Peyer's patch (tissue), 4 donors: ENCODE data around the gene IMP4. TPM values are rescaled to one million over a fixed set of nuclear protein-coding genes. Genes with fewer than 3 reads are reported as not detected.

ENCODE experiments used
- DNase-seq, 3 donors: peaks; one replicate each; pipeline ENCODE4 v3.0.0-alpha.2; 2017 to 2019
- H3K27ac ChIP-seq, 4 donors: fragments of 200-600 bp; sonication (generic); one replicate each; pipeline ENCODE4 v1.5.1; 2016 to 2019
- H3K27me3 ChIP-seq, 2 donors: fragments of 200-600 bp; sonication (generic); one replicate each; pipeline ENCODE4 v1.5.1; 2019
- H3K36me3 ChIP-seq, 3 donors: fragments of 200-600 bp; sonication (generic); one replicate each; pipeline ENCODE4 v1.5.1; 2016 to 2019
- H3K4me1 ChIP-seq, 4 donors: fragments of 200-600 bp; sonication (generic); one replicate each; pipeline ENCODE4 v1.5.1; 2016 to 2019
- H3K4me3 ChIP-seq, 4 donors: fragments of 200-600 bp; sonication (generic); 1 replicate in 3 of 4; 2 replicates in 1 of 4; pipeline ENCODE4 v1.5.1; 2016 to 2019; ENCODE audit warnings: mild to moderate bottlenecking in 1 of 4
- H3K9me3 ChIP-seq, 4 donors: fragments of 200-600 bp; sonication (generic); one replicate each; pipeline ENCODE4 v1.5.1; 2016 to 2019; ENCODE audit warnings: mild to moderate bottlenecking in 1 of 4
- POLR2A ChIP-seq, 2 donors: fragments of 450-650 bp; IDR thresholded peaks; one replicate each; pipeline ENCODE4 v1.5.1; 2017; ENCODE audit warnings: antibody characterized with exemption in 2 of 2, mild to moderate bottlenecking in 2 of 2, moderate library complexity in 2 of 2
- total RNA-seq, 4 donors: library from RNA; depleted of rRNA; stranded (reverse); fragments of >200 nt; gene quantifications; one replicate each; pipeline ENCODE4 v1.1.0, GENCODE V29; 2016
- TF ChIP-seq, protein P1 (sequence below), 6 experiments: fragments of 450-650 bp in 4 of 6; fragments of 200-600 bp in 2 of 6; sonication (generic) in 1 of 6; IDR thresholded peaks; one replicate each; pipeline ENCODE4 v1.5.1; 2017 to 2019; ENCODE audit warnings: antibody characterized with exemption in 6 of 6, mild to moderate bottlenecking in 3 of 6, moderate library complexity in 1 of 6

Gene IMP4
- total RNA-seq, 4 donors from 2014 or later = 41.9 to 99.9 (median 62.8) TPM

DNA sequence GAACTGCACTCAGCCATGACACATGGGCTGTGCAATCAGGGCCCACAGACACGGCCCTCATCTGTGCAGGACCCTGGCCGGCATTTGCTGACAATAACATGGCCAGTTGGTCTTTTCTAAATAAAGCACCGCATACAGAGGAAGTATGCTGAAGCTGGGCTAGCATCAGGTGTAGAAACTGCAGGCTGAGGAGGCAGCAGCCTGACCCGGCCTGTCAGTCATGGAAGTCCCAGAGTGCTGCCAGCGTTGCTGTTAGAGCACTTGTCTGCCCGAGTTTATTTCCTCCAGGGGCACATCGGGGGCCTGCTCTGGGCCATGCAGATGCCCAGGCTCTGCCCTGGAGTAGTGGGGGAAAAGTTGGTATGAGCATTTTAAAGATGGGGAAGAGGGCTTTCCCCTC is 9.0 kb downstream of the IMP4 start:
- H3K36me3 ChIP-seq = peaks cover 0 to 19% (median 0%) of the 10 kb centered on the region in 3 donors
- H3K27ac ChIP-seq = no peak overlapping the region
- H3K4me1 ChIP-seq = peaks cover 0 to 16% (median 9%) of the 10 kb centered on the region in 4 donors
- no peak for DNase-seq
- TF ChIP-seq POLR2A (IDR thresholded peaks at IDR 0.05) = no peak
- TF ChIP-seq, protein P1, sequence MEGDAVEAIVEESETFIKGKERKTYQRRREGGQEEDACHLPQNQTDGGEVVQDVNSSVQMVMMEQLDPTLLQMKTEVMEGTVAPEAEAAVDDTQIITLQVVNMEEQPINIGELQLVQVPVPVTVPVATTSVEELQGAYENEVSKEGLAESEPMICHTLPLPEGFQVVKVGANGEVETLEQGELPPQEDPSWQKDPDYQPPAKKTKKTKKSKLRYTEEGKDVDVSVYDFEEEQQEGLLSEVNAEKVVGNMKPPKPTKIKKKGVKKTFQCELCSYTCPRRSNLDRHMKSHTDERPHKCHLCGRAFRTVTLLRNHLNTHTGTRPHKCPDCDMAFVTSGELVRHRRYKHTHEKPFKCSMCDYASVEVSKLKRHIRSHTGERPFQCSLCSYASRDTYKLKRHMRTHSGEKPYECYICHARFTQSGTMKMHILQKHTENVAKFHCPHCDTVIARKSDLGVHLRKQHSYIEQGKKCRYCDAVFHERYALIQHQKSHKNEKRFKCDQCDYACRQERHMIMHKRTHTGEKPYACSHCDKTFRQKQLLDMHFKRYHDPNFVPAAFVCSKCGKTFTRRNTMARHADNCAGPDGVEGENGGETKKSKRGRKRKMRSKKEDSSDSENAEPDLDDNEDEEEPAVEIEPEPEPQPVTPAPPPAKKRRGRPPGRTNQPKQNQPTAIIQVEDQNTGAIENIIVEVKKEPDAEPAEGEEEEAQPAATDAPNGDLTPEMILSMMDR (IDR thresholded peaks at IDR 0.05) = no peak
- H3K27me3 ChIP-seq = no peaks in the 10 kb centered on the region
- H3K9me3 ChIP-seq = no peaks in the 10 kb centered on the region
- H3K4me3 ChIP-seq = no peak overlapping the region

DNA sequence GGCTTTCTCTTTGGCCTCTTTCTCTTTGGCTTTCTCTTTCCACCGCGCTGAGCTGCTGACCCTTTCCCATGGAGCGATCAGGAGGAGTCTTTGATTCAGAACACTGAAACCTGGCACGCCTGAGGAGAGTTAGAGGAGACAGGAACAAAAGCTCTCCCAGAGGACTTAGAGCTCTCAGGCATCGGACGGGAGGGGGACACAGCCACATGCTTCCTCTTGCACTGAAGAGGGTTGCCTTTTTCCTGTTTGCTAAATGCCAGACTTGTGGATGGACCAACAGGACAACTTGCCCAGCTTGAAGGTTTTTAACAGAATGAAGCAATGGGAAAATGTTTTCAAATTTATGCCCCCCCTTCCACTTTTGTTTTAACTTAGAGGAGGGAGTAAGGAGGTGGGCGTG is 9.5 kb downstream of the IMP4 start:
- TF ChIP-seq, protein P1 (IDR thresholded peaks at IDR 0.05) = no peak
- TF ChIP-seq POLR2A (IDR thresholded peaks at IDR 0.05) = no peak
- H3K27me3 ChIP-seq = no peaks in the 10 kb centered on the region

DNA sequence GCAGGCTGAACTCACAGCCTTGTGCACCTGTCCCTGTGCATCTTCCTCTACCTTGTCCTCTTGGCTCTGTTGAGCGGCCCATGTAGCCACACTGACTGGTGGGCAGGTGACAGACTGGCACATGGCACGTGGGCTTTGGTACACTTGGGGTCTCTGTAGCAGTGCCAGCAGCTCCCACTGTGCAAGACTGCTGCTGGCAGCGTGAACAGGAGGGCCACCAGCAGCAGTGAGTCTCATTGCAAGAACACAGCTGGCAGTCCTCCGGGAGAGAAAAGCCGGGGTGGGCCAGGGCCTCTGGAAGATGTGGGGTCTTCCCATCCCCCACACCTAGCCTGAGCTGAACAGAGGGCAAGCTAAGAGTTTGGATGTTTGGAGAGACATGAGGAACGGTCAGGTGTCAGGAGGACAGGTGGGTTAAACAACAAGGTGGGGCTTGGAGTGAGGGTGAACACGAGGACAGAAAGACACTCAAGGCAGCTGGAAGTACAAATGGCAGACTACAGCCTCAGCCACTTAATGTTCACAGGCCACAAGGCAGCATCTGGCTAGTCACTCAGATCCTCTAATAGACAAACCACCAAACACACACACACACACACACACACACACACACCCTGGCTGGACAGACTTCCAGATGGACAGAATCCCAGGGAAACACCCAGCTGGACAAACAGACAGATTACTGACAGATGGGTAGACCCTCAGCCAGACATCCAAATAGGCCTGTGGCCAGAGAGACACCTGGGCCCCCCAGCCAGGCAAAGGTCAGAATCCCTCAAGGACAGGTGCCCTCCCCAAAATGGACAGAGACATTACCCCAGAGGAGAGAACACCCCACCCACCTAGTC is 10.8 kb downstream of the IMP4 start:
- Histone ChIP-seq H3K27me3 (no peaks in the 10 kb centered on the region), H3K9me3 (no peaks in the 10 kb centered on the region), H3K27ac (no peak overlapping the region), H3K36me3 (peaks cover 0 to 1% (median 0%) of the 10 kb centered on the region in 3 donors), H3K4me3 (no peak overlapping the region), H3K4me1 (peaks cover 0 to 19% (median 9%) of the 10 kb centered on the region in 4 donors)
- TF ChIP-seq, protein P1 (IDR thresholded peaks at IDR 0.05) = no peak
- no peak for TF ChIP-seq POLR2A (IDR thresholded peaks at IDR 0.05)
- DNase-seq = no peak

More for the DNA sequence above, 9.5 kb downstream of the IMP4 start:
- H3K9me3 ChIP-seq = no peaks in the 10 kb centered on the region
- DNase-seq = no peak
- H3K36me3 ChIP-seq = peaks cover 0 to 14% (median 0%) of the 10 kb centered on the region in 3 donors
- no peak overlapping the region for H3K4me3 ChIP-seq
- peaks cover 0 to 19% (median 9%) of the 10 kb centered on the region in 4 donors for H3K4me1 ChIP-seq
- H3K27ac ChIP-seq = no peak overlapping the region

DNA sequence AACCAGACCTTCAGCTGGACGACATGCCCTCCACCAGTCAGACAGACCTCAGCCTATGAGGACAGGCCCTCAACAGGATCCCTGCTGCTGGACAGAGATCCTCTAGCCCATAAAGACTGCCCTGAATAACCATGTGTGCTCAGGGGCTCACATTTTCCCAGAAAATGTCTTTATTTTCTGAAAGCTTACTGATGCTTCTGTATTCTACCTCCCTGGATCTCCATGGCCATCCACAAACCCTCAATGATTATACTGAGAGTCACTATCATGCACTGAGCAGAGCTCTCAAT is 11.4 kb downstream of the IMP4 start:
- no peak overlapping the region for H3K4me3 ChIP-seq
- H3K9me3 ChIP-seq = no peaks in the 10 kb centered on the region
- H3K4me1 ChIP-seq = peaks cover 0 to 19% (median 9%) of the 10 kb centered on the region in 4 donors
- no peak for DNase-seq
- TF ChIP-seq, protein P1 (IDR thresholded peaks at IDR 0.05) = no peak
- no peak for TF ChIP-seq POLR2A (IDR thresholded peaks at IDR 0.05)
- H3K27ac ChIP-seq = no peak overlapping the region
- no peaks in the 10 kb centered on the region for H3K27me3 ChIP-seq
- H3K36me3 ChIP-seq = no peaks in the 10 kb centered on the region

DNA sequence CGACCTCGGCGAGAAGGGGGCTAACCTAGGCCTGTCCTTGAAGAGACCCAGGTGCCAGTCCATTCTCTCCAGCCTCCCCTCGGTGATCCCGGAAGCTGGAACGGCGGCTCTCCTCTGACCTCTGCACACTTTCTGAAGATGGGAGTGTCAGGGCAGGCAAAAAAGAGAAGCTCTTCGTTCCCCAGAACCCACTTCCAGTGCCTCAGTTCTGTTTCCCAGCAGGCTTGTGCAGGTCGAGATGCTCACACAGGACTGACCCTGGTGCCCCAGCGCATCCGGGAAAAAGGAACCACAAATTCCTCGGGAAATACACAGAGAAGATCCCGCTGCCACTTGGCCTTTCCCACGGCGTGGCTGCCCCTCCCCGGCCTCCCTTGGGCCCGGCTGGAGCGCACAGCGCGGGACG is 12.5 kb downstream of the IMP4 start:
- Histone ChIP-seq H3K27ac (peak overlapping the region; percentile 71 to 89 (median 85)), H3K4me1 (peaks cover 0 to 19% (median 9%) of the 10 kb centered on the region in 4 donors)
- no peak for DNase-seq

More for the DNA sequence above, 12.5 kb downstream of the IMP4 start:
- H3K27me3 ChIP-seq = no peaks in the 10 kb centered on the region
- TF ChIP-seq, protein P1 (IDR thresholded peaks at IDR 0.05) = no peak
- TF ChIP-seq POLR2A (IDR thresholded peaks at IDR 0.05) = no peak
- no peaks in the 10 kb centered on the region for H3K9me3 ChIP-seq
- H3K4me3 ChIP-seq = peak overlapping the region; percentile 73 to 88 (median 81)
- no peaks in the 10 kb centered on the region for H3K36me3 ChIP-seq
